Mucosa of stomach (tissue), 1 donor: ENCODE measurements around the gene ADPRH.
"Not testable (repeated sequence)": the region's sequence is repeated elsewhere in the genome, so short reads cannot be mapped to it uniquely, and the experiment has no call there.

Source experiments
- H3K27me3 ChIP-seq: one replicate; pipeline ENCODE4 v1.7.0; 2013; ENCODE audit warnings: mild to moderate bottlenecking, low read length; ENCODE audit not compliant: control insufficient read depth, insufficient read depth
- H3K36me3 ChIP-seq: one replicate; pipeline ENCODE4 v1.7.0; 2013; ENCODE audit warnings: low read length; ENCODE audit not compliant: control insufficient read depth, insufficient read depth
- H3K4me1 ChIP-seq: one replicate; pipeline ENCODE4 v1.7.0; 2013; ENCODE audit warnings: mild to moderate bottlenecking, low read length; ENCODE audit not compliant: control insufficient read depth, insufficient read depth
- H3K4me3 ChIP-seq: one replicate; pipeline ENCODE4 v1.7.0; 2013; ENCODE audit warnings: low read length
- H3K9ac ChIP-seq: one replicate; pipeline ENCODE4 v1.7.0; 2013; ENCODE audit warnings: mild to moderate bottlenecking, low read length, moderate library complexity
- H3K9me3 ChIP-seq: one replicate; pipeline ENCODE4 v1.7.0; 2013; ENCODE audit warnings: mild to moderate bottlenecking, low read length, moderate library complexity; ENCODE audit not compliant: control insufficient read depth
- donor health status: Pancreatic carcinoma.

ADPRH gene

DNA sequence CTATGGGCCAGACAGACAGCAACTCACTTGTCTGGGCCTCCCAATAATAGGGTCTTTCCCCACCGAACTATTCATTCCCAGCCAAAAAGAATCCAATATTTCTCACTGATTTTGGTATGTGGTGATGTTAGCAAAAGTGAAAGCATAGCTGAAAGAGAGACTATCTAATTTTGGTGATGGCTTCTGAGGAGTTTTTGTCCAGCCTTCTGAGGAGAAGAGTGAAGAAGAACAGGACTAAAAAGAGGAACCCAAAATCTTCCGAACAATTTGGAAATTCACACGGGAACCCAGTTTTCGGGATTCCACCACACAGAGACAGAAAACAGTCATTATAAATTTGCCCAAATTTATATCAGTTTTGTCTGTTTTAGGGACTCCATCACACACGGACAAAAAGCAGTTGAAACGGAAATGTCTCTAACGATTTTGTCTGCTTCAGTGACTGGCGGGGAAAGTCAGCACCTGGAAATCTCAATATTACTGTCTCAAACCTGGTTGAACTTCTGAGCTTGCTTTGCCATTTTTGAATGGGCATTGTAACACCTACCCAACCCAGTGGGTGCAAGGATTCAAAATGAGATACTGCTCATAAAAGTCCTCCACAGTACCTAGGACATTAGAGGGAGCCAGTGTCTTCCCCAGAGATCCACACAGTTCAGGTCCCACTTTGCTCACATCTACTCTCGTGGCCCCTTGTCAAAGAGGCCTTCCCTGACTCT is 28.9 kb upstream of the ADPRH start:
- H3K9ac ChIP-seq = no peak overlapping the region

DNA sequence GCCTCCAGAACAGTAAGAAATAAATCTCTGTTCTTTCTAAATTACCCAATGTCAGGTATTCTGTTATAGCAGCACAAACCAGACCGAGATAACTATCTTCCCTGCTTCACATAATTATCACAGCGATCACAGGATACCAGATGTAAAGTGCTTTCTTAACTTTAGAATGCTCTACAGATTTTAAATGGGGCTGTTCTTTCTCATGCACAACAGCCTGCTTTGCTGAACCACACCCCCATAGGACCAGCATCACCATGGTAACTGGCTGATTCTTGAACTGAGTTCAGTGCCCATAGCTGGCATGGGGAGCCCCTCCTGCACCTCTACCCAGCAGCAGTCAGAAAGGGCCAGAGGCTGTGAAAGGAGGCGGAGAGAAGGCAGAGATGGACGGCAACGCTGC is 27.7 kb upstream of the ADPRH start:
- Histone ChIP-seq H3K27me3 (no peaks in the 10 kb centered on the region), H3K9me3 (no peaks in the 10 kb centered on the region), H3K9ac (no peak overlapping the region), H3K4me3 (no peak overlapping the region), H3K36me3 (no peaks in the 10 kb centered on the region), H3K4me1 (no peaks in the 10 kb centered on the region)

More for the DNA sequence above, 28.9 kb upstream of the ADPRH start:
- Histone ChIP-seq H3K4me1 (no peaks in the 10 kb centered on the region), H3K27me3 (no peaks in the 10 kb centered on the region), H3K4me3 (no peak overlapping the region), H3K36me3 (no peaks in the 10 kb centered on the region), H3K9me3 (no peaks in the 10 kb centered on the region)

GRCh38 chr3:119552928-119553327 is 26.4 kb upstream of the ADPRH start:
- not testable (repeated sequence) for H3K27me3 ChIP-seq, H3K36me3 ChIP-seq, H3K4me3 ChIP-seq, H3K9ac ChIP-seq, H3K4me1 ChIP-seq, H3K9me3 ChIP-seq

- no peaks in the 10 kb centered on the region for H3K36me3 ChIP-seq
- H3K9ac ChIP-seq = no peak overlapping the region
- no peaks in the 10 kb centered on the region for H3K9me3 ChIP-seq
- H3K4me3 ChIP-seq = no peak overlapping the region
- H3K4me1 ChIP-seq = no peaks in the 10 kb centered on the region
- H3K27me3 ChIP-seq = no peaks in the 10 kb centered on the region
These were observed 25.4 kb upstream of the ADPRH start for GRCh38 chr3:119553823-119554415.

GRCh38 chr3:119555309-119555735 is 24.0 kb upstream of the ADPRH start:
- no peaks in the 10 kb centered on the region for H3K27me3 ChIP-seq
- H3K36me3 ChIP-seq = no peaks in the 10 kb centered on the region
- no peaks in the 10 kb centered on the region for H3K9me3 ChIP-seq
- H3K4me3 ChIP-seq = no peak overlapping the region
- no peak overlapping the region for H3K9ac ChIP-seq
- H3K4me1 ChIP-seq = no peaks in the 10 kb centered on the region

DNA sequence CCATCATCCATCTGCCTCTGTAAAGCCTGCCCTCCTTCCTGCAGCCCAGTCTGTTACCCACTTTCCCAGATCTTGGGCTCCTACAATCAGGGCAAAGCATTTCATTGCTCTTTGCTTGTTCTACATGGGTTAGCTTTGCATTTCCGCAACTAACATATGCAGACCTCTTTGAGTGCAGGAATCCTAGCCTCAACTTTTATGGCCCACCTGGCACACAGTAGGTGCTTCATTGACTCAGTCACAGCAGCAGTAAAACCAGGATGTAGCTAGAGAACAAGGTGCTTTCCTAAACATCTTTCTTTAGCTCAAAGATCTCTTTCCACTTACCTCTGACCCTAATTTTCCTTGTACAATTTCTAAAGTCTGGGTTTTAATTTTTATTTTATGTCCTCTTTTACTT is 23.4 kb upstream of the ADPRH start:
- Histone ChIP-seq H3K4me1 (no peaks in the 10 kb centered on the region), H3K4me3 (no peak overlapping the region), H3K9ac (no peak overlapping the region), H3K9me3 (no peaks in the 10 kb centered on the region), H3K27me3 (no peaks in the 10 kb centered on the region), H3K36me3 (no peaks in the 10 kb centered on the region)

GRCh38 chr3:119557192-119557876 is 22.0 kb upstream of the ADPRH start:
- Histone ChIP-seq H3K9ac (no peak overlapping the region), H3K36me3 (no peaks in the 10 kb centered on the region), H3K9me3 (no peaks in the 10 kb centered on the region), H3K4me3 (no peak overlapping the region), H3K4me1 (no peaks in the 10 kb centered on the region), H3K27me3 (no peaks in the 10 kb centered on the region)

DNA sequence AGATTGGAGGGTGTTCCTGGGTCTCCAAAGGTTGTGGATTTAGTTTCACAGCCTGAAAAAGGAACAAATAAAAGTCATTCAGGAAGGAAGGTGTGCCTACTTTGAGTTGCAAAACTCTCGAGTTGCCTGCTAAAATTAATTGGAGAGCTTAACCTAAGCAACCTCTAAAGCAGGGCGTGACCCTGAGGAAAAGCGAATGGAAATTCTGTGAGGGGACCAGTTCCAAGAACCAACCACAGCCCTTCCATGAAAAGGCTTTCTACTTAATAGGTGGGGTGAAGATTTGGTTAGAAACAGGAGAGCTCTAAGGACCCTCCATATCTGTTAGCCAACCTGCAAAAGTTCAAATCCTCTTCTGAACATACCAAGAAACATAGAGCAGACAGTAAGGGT is 21.4 kb upstream of the ADPRH start:
- no peak overlapping the region for H3K9ac ChIP-seq
- no peaks in the 10 kb centered on the region for H3K9me3 ChIP-seq
- H3K4me3 ChIP-seq = no peak overlapping the region
- H3K27me3 ChIP-seq = no peaks in the 10 kb centered on the region
- no peaks in the 10 kb centered on the region for H3K36me3 ChIP-seq
- no peaks in the 10 kb centered on the region for H3K4me1 ChIP-seq

- Histone ChIP-seq H3K9me3 (no peaks in the 10 kb centered on the region), H3K4me1 (no peaks in the 10 kb centered on the region), H3K27me3 (no peaks in the 10 kb centered on the region), H3K36me3 (no peaks in the 10 kb centered on the region), H3K9ac (no peak overlapping the region), H3K4me3 (no peak overlapping the region)
These were observed 20.5 kb upstream of the ADPRH start for GRCh38 chr3:119558626-119559317.

- Histone ChIP-seq H3K4me3 (no peak within 1 kb of the TSS), H3K9ac (no peak within 1 kb of the TSS), H3K9me3 (no peaks in the 10 kb centered on the region), H3K27me3 (no peaks in the 10 kb centered on the region), H3K4me1 (no peaks in the 10 kb centered on the region), H3K36me3 (no peaks in the 10 kb centered on the region)
These were observed 19.8 kb upstream of the ADPRH start, which contains the start of gene CD80 for GRCh38 chr3:119559441-119559963. Gene CD80, minus strand, starts transcription at chr3:119559614. Its CDS starts 1,886 bp downstream, at chr3:119557728.

GRCh38 chr3:119560160-119560559 is 19.1 kb upstream of the ADPRH start:
- Histone ChIP-seq H3K4me3 (no peak overlapping the region), H3K36me3 (no peaks in the 10 kb centered on the region), H3K4me1 (no peaks in the 10 kb centered on the region), H3K9ac (no peak overlapping the region), H3K9me3 (no peaks in the 10 kb centered on the region), H3K27me3 (no peaks in the 10 kb centered on the region)
